Stimulated activated naive CD8-positive, alpha-beta T cell treated with anti-CD3 and anti-CD28 coated beads, Interleukin-15, amount 100 ng/mL, for 72 hours (primary cell): Measurements from ENCODE around the gene COL2A1.
A peak's percentile ranks its signal among the peaks of the same experiment; 100 is the strongest.

ENCODE experiments used
- ATAC-seq: fragments of 150-1000 bp; cut with Tn5 transposase; 2 replicates; pipeline ENCODE4 v1.10.0; 2021; ENCODE audit warnings: mild to moderate bottlenecking, moderate library complexity
- DNase-seq, 2 donors: peaks; one replicate each; pipeline ENCODE4 v3.0.0; 2021 to 2022
- H3K27ac Mint-ChIP-seq, 2 donors: one replicate each; pipeline ENCODE4 v1.8.0; 2022; ENCODE audit warnings: mild to moderate bottlenecking in 2 of 2, mixed read lengths in 2 of 2, moderate library complexity in 2 of 2
- H3K27me3 Mint-ChIP-seq: one replicate; pipeline ENCODE4 v1.8.0; 2022; ENCODE audit warnings: mixed read lengths
- H3K4me1 Mint-ChIP-seq: one replicate; pipeline ENCODE4 v1.8.0; 2022; ENCODE audit warnings: mild to moderate bottlenecking, mixed read lengths
- H3K4me3 Mint-ChIP-seq, 2 donors: one replicate each; pipeline ENCODE4 v1.8.0; 2022; ENCODE audit warnings: mild to moderate bottlenecking in 2 of 2, mixed read lengths in 2 of 2, moderate library complexity in 1 of 2
- H3K9me3 Mint-ChIP-seq, 2 donors: one replicate each; pipeline ENCODE4 v1.8.0; 2022; ENCODE audit warnings: mixed read lengths in 2 of 2

The COL2A1 gene

DNA sequence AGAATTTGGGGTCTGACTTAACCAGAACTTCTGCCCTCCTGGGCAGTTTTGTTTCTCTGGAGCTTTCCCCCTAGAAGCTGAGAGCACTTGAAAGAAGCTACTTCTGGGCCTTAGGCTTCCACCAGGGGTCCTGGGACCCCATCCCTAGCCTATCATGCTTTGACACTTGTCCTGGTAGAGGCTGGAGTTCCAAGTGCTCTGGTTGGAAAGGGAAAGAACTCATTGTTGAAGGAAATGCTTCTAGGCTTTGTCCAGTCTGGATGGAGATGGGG, 1.4 kb upstream of the COL2A1 start:
- DNase-seq (no peak), ATAC-seq (no peak)
- Mint-ChIP-seq H3K4me1 (peaks cover 44% of the 10 kb centered on the region), H3K9me3 (no peaks in the 10 kb centered on the region), H3K27me3 (peaks cover 100% of the 10 kb centered on the region), H3K27ac (no peak overlapping the region), H3K4me3 (peak overlapping the region; percentile 49 to 68)

DNA sequence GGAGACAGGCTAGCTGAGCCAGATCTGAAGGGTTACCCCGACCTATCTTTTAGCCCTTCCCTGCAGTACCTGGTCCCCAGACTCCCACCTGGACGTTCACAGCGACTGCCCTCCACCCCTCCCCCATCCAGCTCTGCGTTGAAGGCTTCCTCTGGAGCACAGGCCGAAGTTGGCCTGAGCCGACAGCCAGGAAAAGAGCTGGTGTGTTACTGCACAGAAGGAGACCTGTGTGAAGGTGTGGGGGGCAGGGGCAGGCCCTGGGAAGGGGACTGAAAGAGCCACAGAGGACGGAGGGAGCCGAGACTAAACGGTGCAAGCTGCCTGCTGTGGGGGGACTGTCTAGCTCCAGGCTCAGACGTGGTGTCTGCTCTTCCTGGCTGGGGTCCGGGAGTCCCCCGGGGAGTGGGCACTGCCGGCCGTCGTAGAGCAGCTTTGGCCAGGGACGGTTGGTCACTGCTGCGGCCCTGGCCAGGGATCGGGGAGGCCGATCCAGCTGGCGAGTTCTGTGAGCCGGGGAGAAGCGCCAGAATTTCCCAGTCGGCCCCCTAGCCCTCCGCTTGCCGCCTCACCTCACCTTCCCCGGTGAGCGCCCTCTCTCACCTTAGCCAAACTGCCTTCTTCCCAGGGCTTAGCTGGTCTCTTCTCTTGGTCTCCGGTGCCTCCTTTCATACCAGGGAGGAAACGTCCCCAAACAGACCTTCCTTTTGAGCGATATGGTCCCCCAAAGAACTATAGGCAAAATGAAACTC, 899 bp upstream of the COL2A1 start:
- Mint-ChIP-seq H3K4me1 (peaks cover 45% of the 10 kb centered on the region), H3K4me3 (peak overlapping the region; percentile 49 to 68), H3K9me3 (no peaks in the 10 kb centered on the region), H3K27me3 (peaks cover 100% of the 10 kb centered on the region), H3K27ac (no peak overlapping the region)
- no peak for DNase-seq
- no peak for ATAC-seq

DNA sequence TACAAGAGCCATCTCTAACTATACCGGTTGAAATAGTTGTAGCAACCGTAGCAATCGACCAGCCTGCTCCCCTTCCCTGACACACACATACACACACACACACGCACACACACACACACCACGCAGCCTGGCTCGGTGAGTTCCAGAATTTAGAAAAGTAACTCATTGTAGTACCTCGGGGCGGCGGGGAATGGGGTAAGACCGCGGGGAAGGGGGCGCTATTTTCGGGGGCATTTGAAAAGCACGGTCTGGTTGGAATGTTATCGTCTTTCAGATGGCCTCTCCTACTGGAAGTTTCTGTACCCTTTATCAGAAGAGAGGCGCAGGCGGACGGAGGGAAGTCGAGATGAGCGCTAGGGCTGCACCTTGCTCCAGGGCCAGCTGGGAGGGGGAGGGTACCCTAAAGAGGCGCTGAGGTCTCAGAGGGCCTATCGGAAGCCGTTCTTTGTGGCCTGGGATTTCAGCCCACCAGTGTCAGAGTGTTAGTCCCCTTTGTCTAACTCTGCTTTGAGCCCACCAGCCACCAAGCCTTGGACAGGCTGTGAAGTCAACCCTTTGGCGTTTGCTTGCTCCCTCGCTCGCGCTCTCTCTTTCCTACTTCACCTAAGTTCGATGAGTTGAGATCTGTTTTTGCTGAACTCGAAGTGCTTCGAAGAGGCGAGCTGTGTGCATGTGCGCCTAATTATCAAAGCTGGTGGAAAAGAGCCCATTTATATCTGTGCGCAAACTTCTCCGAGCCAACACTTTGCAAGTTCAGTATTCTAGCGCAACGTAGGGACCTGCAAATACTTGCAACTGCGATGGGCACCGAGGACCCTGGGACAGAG, 837 bp downstream of the COL2A1 start:
- Mint-ChIP-seq H3K4me1 (peaks cover 45% of the 10 kb centered on the region), H3K4me3 (peak overlapping the region; percentile 78 to 84), H3K9me3 (no peaks in the 10 kb centered on the region), H3K27ac (no peak overlapping the region), H3K27me3 (peaks cover 100% of the 10 kb centered on the region)
- ATAC-seq (peak; percentile 54), DNase-seq (peak in 1 of 2 donors; percentile 30)

DNA sequence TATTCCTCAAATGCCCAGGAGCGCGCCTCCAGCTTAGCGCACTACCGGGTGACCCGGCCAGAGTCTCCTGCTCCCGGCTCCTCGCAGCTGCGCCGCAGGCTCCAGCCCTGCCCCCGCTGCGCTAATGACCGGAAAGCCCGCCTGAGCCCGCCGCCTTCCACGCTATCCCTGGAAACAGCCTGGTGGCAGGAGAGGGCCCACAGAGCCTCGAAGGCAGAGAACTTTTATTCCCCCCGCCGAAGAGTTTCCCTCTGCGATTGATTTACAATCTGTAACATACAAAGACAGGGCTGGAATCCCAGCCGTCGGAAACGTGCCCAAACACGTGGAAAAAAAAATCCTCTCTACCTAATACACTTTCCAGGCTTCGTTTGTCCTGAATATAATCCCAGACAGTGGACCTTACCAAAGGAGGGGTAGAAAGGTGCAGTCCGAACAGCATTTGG, 1.5 kb downstream of the COL2A1 start:
- ATAC-seq = no peak
- H3K9me3 Mint-ChIP-seq = no peaks in the 10 kb centered on the region
- H3K27me3 Mint-ChIP-seq = peaks cover 100% of the 10 kb centered on the region
- peak overlapping the region; percentile 78 to 84 for H3K4me3 Mint-ChIP-seq
- peaks cover 45% of the 10 kb centered on the region for H3K4me1 Mint-ChIP-seq
- no peak for DNase-seq
- no peak overlapping the region for H3K27ac Mint-ChIP-seq

DNA sequence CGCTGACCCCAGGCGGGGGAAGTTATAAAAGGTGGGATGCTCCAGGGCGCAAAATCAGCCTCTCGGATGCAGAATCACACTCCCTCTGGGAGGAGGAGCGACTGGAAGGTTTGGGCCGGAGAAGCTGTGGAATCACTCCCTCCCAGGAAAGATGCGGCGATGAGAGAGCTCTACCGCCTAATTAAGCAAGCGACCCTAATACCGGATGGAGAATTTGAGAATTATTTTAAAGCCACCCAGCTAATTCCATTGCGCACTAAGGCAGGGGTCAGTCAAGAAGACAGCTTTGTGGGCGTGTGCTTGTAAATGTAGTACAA, 1.9 kb downstream of the COL2A1 start:
- peaks cover 100% of the 10 kb centered on the region for H3K27me3 Mint-ChIP-seq
- ATAC-seq (no peak), DNase-seq (no peak)
- no peaks in the 10 kb centered on the region for H3K9me3 Mint-ChIP-seq
- H3K27ac Mint-ChIP-seq = no peak overlapping the region
- H3K4me1 Mint-ChIP-seq = peaks cover 45% of the 10 kb centered on the region
- peak overlapping the region; percentile 78 to 84 for H3K4me3 Mint-ChIP-seq

DNA sequence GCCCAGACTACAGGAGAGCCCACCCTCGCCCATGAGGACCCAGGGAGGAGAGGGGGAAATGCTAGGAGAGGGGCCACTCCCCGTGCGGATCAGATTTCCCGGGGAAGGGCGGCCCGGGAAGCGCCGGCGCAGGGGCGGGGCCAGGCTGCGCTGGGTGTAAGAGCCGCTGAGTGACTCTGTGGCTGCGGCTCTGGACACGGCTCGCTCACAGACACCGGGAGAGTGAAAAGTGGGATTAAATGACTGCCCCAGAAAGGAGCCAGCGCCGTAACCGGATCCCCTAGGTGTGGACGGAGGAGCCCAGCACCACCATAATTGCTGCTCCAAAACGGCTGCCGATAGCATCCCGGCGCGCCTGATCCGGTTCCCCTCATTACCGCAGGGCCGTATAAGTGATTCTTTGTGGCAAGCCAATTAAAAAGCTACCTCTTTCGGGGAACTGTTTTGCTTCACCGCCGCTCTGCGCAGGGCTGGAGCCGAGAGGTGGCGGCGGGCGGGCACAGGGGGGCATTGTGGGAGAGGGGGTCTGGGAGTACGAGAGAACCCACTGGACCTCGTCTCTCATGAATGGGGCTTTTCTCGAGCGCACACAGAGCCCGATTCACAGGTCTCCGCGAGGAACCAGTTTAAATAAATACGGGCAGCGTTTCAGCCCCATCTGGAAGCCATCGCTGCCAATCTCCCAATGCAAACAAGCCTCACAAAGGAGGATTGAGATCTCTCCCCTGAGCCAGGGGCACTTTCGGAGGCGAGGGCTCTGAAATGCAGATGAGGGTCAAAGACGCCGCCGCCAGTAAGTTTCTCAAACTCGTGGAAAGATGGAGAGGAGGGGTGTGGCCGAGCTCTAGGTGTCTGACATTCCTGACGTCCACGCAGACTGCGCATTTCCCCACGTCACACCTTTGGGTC, 2.5 kb downstream of the COL2A1 start:
- DNase-seq (no peak), ATAC-seq (peak; percentile 9)
- Mint-ChIP-seq H3K4me1 (peaks cover 45% of the 10 kb centered on the region), H3K27ac (peak overlapping the region in 1 of 2 donors; percentile 30), H3K9me3 (no peaks in the 10 kb centered on the region), H3K4me3 (peak overlapping the region; percentile 78 to 84), H3K27me3 (peaks cover 98% of the 10 kb centered on the region)

DNA sequence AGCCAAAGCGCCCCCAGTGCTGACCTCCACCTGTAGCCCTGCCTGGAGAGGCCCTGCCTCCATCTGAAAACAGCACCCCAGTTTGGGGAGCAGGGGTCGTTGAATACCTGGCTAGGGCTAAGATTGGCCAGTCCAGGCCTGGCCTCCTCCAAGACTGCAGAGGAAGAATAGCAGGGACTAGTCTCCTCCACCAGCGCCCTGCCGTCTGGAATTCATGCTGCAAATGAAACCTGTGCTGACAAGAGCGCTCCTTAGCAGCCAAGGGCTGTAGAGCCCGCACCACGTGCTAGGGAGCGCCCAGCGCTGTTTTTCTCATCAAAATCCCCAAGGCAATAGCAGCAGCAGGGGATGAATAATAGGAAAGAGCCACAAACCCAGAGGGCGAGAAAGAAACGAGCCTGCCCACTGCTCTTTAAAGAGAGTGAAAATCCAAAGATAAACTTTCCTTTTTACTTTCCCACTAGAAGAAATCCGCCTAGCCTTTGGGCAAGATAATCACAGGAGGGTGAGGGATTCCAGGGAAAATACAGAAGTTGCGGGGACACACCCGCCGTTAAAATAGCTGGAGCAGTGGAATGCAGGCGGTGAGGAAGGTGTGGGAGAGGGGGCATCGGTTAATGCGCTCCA, 3.3 kb downstream of the COL2A1 start:
- ATAC-seq = no peak
- peak overlapping the region; percentile 78 to 84 for H3K4me3 Mint-ChIP-seq
- peak overlapping the region in 1 of 2 donors; percentile 30 for H3K27ac Mint-ChIP-seq
- H3K27me3 Mint-ChIP-seq = peaks cover 91% of the 10 kb centered on the region
- no peaks in the 10 kb centered on the region for H3K9me3 Mint-ChIP-seq
- H3K4me1 Mint-ChIP-seq = peaks cover 45% of the 10 kb centered on the region
- DNase-seq = no peak

DNA sequence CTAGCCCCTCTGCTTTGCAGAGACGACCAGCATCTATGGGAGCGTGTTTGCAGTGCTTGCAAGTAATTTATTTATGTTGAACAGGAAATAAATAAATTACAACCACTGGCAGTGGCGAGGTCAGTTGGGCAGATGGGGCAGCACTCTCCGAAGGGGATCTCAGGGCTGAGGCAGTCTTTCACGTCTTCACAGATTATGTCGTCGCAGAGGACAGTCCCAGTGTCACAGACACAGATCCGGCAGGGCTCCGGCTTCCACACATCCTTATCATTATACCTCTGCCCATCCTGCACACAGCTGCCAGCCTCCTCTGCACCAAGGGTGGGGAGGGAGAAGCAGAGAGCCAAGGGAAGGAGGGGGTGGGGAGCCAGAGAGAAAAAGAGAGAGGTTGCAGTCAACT, 4.5 kb downstream of the COL2A1 start:
- H3K27me3 Mint-ChIP-seq = peaks cover 91% of the 10 kb centered on the region
- H3K27ac Mint-ChIP-seq = no peak overlapping the region
- H3K9me3 Mint-ChIP-seq = no peaks in the 10 kb centered on the region
- ATAC-seq (no peak), DNase-seq (no peak)
- H3K4me1 Mint-ChIP-seq = peaks cover 35% of the 10 kb centered on the region
- H3K4me3 Mint-ChIP-seq = no peak overlapping the region

DNA sequence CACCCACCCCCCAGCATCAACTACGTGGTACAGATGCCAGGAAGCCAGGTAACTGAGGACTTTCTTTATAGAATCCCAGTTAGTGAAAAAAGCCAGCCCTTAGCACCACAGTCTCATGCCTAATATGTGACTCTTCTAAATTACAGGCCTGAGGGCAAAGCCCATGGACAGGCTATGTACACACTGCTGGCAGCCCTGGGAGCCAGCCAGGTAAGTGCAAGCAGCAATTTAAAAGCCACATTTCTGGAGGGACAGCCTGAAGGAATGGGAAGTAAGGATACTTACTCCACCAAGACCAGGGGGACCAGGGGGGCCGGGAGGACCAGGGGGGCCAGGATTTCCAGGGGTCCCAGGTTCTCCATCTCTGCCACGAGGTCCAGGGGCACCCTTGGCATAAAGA, 7.0 kb downstream of the COL2A1 start:
- peaks cover 91% of the 10 kb centered on the region for H3K27me3 Mint-ChIP-seq

DNA sequence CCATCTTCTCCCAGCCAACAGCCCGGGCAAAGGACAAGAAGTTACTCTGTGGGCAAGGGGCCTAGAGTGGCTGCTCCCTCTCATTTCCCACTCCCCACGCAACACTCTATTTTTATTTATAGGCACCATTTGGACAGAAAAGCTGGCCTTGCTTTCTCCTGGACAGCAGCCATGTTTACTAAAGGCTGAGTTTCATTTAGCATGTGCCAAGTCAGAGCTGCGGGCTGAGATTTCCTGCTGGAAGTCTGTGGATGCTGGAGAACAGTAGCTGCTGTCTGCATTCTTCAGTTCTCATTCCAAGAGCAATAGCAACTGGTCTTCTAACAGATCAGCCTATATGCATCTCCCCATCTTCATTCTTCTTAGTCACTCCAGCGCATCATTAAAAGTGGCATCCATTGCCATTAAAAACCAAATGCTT, 8.3 kb downstream of the COL2A1 start:
- Mint-ChIP-seq H3K27me3 (peaks cover 91% of the 10 kb centered on the region), H3K9me3 (no peaks in the 10 kb centered on the region), H3K4me3 (no peak overlapping the region), H3K27ac (no peak overlapping the region), H3K4me1 (peaks cover 7% of the 10 kb centered on the region)
- no peak for ATAC-seq
- no peak for DNase-seq

More for the DNA sequence above, 7.0 kb downstream of the COL2A1 start:
- Mint-ChIP-seq H3K4me1 (peaks cover 16% of the 10 kb centered on the region), H3K27ac (no peak overlapping the region), H3K4me3 (no peak overlapping the region), H3K9me3 (no peaks in the 10 kb centered on the region)
- ATAC-seq (no peak), DNase-seq (no peak)

DNA sequence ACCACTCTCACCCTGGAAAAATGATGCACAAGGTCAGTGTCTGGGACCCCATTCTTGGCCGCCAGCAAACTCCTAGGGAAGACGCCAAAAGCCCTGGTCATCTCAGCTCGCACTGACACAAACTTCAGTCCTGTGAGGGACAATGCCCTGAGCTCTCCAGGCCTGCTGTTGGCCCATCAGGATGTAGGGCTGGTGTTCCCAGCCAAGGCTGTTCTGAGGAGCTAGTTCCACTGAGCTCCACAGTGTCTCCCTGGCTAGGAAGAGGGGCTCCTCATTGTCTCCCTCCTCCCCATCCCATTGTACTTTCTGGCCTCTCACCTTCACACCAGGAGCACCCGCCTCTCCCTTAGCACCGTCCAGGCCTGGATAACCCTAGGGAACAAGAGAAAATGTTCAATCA, 10.8 kb downstream of the COL2A1 start:
- no peak overlapping the region for H3K4me3 Mint-ChIP-seq
- no peak overlapping the region for H3K27ac Mint-ChIP-seq
- H3K9me3 Mint-ChIP-seq = no peaks in the 10 kb centered on the region
- peak in 1 of 2 donors; percentile 4 for DNase-seq
- H3K4me1 Mint-ChIP-seq = peaks cover 29% of the 10 kb centered on the region
- no peak for ATAC-seq
- peaks cover 79% of the 10 kb centered on the region for H3K27me3 Mint-ChIP-seq

DNA sequence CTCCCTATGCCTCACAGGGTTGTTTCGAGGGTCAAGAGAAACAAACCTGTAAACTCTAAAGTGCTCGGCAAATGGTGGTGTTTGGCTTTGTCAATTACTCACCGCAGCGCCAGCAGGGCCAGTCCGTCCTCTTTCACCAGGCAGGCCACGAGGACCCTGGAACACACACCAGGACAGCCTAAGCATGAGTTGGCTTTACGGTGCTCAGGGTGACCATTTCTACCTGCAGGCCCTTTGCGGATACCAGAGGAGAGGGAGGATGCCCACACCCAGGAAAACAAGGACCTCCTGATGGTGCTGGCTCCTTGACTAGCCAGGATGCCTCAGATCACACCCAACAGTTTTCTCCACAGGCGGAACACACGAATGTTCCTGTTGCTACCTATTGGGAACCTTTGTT, 11.5 kb downstream of the COL2A1 start:
- Mint-ChIP-seq H3K4me1 (peaks cover 32% of the 10 kb centered on the region), H3K9me3 (no peaks in the 10 kb centered on the region), H3K4me3 (no peak overlapping the region), H3K27me3 (peaks cover 79% of the 10 kb centered on the region), H3K27ac (no peak overlapping the region)
- ATAC-seq = no peak
- DNase-seq = no peak

DNA sequence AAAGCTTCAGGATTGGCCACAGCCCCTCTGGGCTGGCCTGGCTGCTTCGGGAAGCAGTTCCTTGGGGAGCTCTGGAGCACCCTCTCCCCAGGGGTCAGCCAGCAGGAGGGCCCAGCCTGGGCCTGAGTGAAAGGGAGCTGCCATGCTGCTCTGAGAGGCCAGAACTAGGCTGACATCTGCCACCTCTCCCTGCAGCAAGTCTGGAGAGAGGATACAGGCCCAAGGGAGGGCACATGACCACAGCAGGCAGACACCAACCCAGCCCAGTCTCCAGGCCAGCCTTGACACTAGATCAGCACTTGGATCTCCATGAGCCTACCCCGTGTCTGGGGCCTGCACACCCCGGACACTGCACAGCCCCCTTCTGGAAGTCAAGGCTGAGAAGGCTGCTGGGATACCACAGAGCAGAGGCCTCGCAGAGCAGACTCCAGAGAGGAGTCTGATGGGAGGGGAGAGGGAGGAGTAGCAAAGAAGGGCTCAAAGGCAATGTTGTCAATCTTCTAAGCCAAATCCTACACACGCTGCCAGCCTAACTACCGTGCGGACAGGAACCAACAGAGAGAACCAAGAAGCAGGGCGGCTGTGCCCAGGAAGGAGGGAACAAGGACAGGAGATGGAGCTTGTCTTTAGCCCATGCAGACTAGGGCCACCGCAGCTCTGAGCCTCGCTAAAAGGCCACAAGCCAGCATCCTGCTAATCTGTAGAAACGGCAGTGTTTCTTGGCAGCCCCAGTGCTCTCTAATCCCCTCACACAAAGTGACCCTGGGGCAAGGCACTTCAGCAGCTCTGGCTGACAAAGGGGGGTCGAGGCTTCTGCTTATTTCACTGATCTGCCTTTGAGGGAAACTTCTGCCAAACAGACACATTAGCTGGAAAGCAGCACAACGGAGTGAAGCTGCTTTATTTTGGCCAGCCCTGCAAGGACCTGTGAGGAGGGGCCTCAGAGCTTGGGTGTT, 12.9 kb downstream of the COL2A1 start:
- ATAC-seq = no peak
- peaks cover 85% of the 10 kb centered on the region for H3K27me3 Mint-ChIP-seq
- H3K4me1 Mint-ChIP-seq = peaks cover 32% of the 10 kb centered on the region
- no peak overlapping the region for H3K4me3 Mint-ChIP-seq
- DNase-seq = no peak
- no peaks in the 10 kb centered on the region for H3K9me3 Mint-ChIP-seq
- H3K27ac Mint-ChIP-seq = peak overlapping the region in 1 of 2 donors; percentile 43

DNA sequence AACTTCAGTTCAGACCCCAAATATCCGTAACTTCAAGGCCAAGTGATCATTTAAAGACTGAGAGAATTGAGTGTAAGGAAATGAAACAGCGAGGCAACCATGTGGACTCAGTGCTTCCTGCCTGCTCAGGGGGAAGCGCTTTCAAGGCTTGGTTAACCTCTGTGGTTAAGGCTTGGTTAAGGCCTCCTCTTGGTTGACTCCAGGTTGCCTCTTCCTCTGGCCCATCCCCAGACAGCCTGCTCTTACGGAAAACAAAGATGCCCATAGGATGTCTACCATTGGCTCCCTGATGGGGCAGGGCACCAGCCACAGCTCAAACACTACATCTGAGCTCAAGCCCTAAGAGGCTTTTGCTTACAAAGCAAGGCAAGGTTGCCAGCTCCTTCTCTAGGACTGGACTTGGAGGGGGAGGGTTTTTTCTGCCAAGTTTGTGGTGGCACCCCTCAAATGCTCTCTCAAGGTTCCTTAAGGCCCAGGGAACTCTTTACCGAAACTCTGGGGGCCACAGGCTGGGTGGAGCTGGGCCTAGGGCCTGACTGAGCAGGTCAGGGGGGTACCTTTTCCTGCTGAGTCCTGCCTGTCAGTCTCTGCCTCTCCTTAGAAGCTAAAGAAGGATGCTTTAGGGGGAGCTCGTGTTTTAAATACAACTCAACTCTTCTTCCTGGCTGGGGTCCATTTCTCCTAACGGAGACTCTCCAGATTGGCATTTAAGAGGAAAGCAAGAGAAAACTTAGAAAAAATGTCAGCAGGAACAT, 13.7 kb downstream of the COL2A1 start:
- no peaks in the 10 kb centered on the region for H3K9me3 Mint-ChIP-seq
- H3K4me1 Mint-ChIP-seq = peaks cover 32% of the 10 kb centered on the region
- peak overlapping the region in 1 of 2 donors; percentile 37 for H3K4me3 Mint-ChIP-seq
- H3K27ac Mint-ChIP-seq = peak overlapping the region; percentile 43 to 88
- ATAC-seq = peak; percentile 97
- H3K27me3 Mint-ChIP-seq = peaks cover 84% of the 10 kb centered on the region
- DNase-seq = peak; percentile 54 to 80
